MG63 (cell line): ENCODE measurements around the gene LNX1. TPM values are rescaled to one million over a fixed set of nuclear protein-coding genes. Genes with fewer than 3 reads are reported as not detected.
"Not testable (repeated sequence)": the region's sequence is repeated elsewhere in the genome, so short reads cannot be mapped to it uniquely, and the experiment has no call there.

Experiments
- DNase-seq: peaks from one replicate; pipeline ENCODE4 v3.0.0-alpha.2; 2020
- H3K27me3 ChIP-seq: fragments of 250-450 bp; sonication (Bioruptor Pico); 2 replicates; pipeline ENCODE4 v1.5.1; 2020; ENCODE audit warnings: mild to moderate bottlenecking, moderate library complexity
- H3K36me3 ChIP-seq: fragments of 250-450 bp; sonication (Bioruptor Pico); 2 replicates; pipeline ENCODE4 v1.5.1; 2020; ENCODE audit warnings: mild to moderate bottlenecking, moderate library complexity
- H3K4me3 ChIP-seq: fragments of 250-450 bp; sonication (Bioruptor Pico); 2 replicates; pipeline ENCODE4 v1.5.1; 2020; ENCODE audit warnings: mild to moderate bottlenecking, moderate library complexity
- H3K9me3 ChIP-seq: fragments of 250-450 bp; sonication (Bioruptor Pico); 2 replicates; pipeline ENCODE4 v1.5.1; 2020; ENCODE audit warnings: mild to moderate bottlenecking, moderate library complexity
- total RNA-seq: library from RNA; depleted of rRNA; stranded (reverse); fragments of >200 nt; shearing (Covaris generic); gene quantifications from 2 replicates; pipeline ENCODE4 v1.2.3, GENCODE V29; 2014; ENCODE audit warnings: low replicate concordance; rRNA removed

Gene LNX1
- total RNA-seq, 1 experiment from 2014 or later: 16.5 TPM

- Histone ChIP-seq H3K27me3 (no peaks in the 10 kb centered on the region), H3K36me3 (peaks cover 86% of the 10 kb centered on the region), H3K4me3 (no peak overlapping the region), H3K9me3 (no peaks in the 10 kb centered on the region)
- no peak for DNase-seq
Measured at GRCh38 chr4:53441564-53441963, 149.7 kb downstream of the LNX1 start.

- no peak overlapping the region for H3K4me3 ChIP-seq
- no peaks in the 10 kb centered on the region for H3K9me3 ChIP-seq
- H3K27me3 ChIP-seq: no peaks in the 10 kb centered on the region
- DNase-seq: no peak
- H3K36me3 ChIP-seq: peaks cover 87% of the 10 kb centered on the region
Measured at GRCh38 chr4:53436251-53436650, 155.0 kb downstream of the LNX1 start.

GRCh38 chr4:53432528-53433424 is 158.5 kb downstream of the LNX1 start:
- H3K4me3 ChIP-seq: no peak overlapping the region
- peaks cover 88% of the 10 kb centered on the region for H3K36me3 ChIP-seq
- DNase-seq: no peak
- H3K9me3 ChIP-seq: no peaks in the 10 kb centered on the region
- H3K27me3 ChIP-seq: no peaks in the 10 kb centered on the region

- Histone ChIP-seq H3K36me3 (peaks cover 95% of the 10 kb centered on the region), H3K9me3 (no peaks in the 10 kb centered on the region), H3K27me3 (no peaks in the 10 kb centered on the region), H3K4me3 (no peak overlapping the region)
- DNase-seq: no peak
Measured at GRCh38 chr4:53431052-53431451, 160.2 kb downstream of the LNX1 start.

- Histone ChIP-seq H3K36me3 (peaks cover 77% of the 10 kb centered on the region), H3K27me3 (no peaks in the 10 kb centered on the region), H3K4me3 (no peak overlapping the region)
Measured at GRCh38 chr4:53427366-53427765, 163.9 kb downstream of the LNX1 start.

GRCh38 chr4:53424280-53424679 is 167.0 kb downstream of the LNX1 start:
- DNase-seq: no peak
- Histone ChIP-seq H3K27me3 (no peaks in the 10 kb centered on the region), H3K4me3 (no peak overlapping the region), H3K36me3 (peaks cover 65% of the 10 kb centered on the region), H3K9me3 (no peaks in the 10 kb centered on the region)

More at GRCh38 chr4:53427366-53427765, 163.9 kb downstream of the LNX1 start:
- no peak for DNase-seq
- H3K9me3 ChIP-seq: no peaks in the 10 kb centered on the region

- Histone ChIP-seq H3K27me3 (no peaks in the 10 kb centered on the region), H3K9me3 (no peaks in the 10 kb centered on the region), H3K36me3 (peaks cover 63% of the 10 kb centered on the region), H3K4me3 (no peak overlapping the region)
- DNase-seq: no peak
Measured at GRCh38 chr4:53422367-53422766, 168.9 kb downstream of the LNX1 start.

- no peak overlapping the region for H3K4me3 ChIP-seq
- no peaks in the 10 kb centered on the region for H3K9me3 ChIP-seq
- DNase-seq: no peak
- H3K36me3 ChIP-seq: peaks cover 62% of the 10 kb centered on the region
- no peaks in the 10 kb centered on the region for H3K27me3 ChIP-seq
Measured at GRCh38 chr4:53421791-53422190, 169.5 kb downstream of the LNX1 start.

- peaks cover 65% of the 10 kb centered on the region for H3K36me3 ChIP-seq
- no peak overlapping the region for H3K4me3 ChIP-seq
- H3K9me3 ChIP-seq: no peaks in the 10 kb centered on the region
- no peaks in the 10 kb centered on the region for H3K27me3 ChIP-seq
- DNase-seq: no peak
Measured at GRCh38 chr4:53419208-53419607, 172.1 kb downstream of the LNX1 start.

- not testable (repeated sequence) for H3K27me3 ChIP-seq, H3K9me3 ChIP-seq, H3K4me3 ChIP-seq, DNase-seq
- H3K36me3 ChIP-seq: peaks cover 59% of the 10 kb centered on the region
Measured at GRCh38 chr4:53409479-53409878, 181.8 kb downstream of the LNX1 start.

Other genes starting within 250 kb of the LNX1 start
- gene SCFD2, start 225.4 kb downstream of the LNX1 start, total RNA-seq: 92.3 and 119 TPM in 2 replicates
- gene FIP1L1, start 213.8 kb downstream of the LNX1 start, total RNA-seq: 244 and 278 TPM in 2 replicates